Smooth muscle cell (in vitro differentiated cells): Measurements from ENCODE around the gene ZNF536. TPM values are rescaled to one million over a fixed set of nuclear protein-coding genes. Genes with fewer than 3 reads are reported as not detected.

Experiments
- DNase-seq: peaks from one replicate; lab custom pipeline; 2025; ENCODE audit not compliant: unreplicated experiment; lab: John Stamatoyannopoulos, UW
- H2AFZ ChIP-seq: fragments of 200-600 bp; sonication (generic); 2 replicates; pipeline ENCODE4 v1.6.0; 2016; ENCODE audit warnings: antibody characterized with exemption, low read depth, mild to moderate bottlenecking
- H3F3A ChIP-seq: fragments of 200-600 bp; sonication (generic); 2 replicates; pipeline ENCODE4 v1.6.0; 2017; ENCODE audit warnings: antibody characterized with exemption, low read depth
- H3K27ac ChIP-seq: fragments of 200-600 bp; sonication (generic); 2 replicates; pipeline ENCODE4 v1.5.1; 2016; ENCODE audit warnings: low read depth, mild to moderate bottlenecking
- H3K27me3 ChIP-seq: fragments of 200-600 bp; sonication (generic); 2 replicates; pipeline ENCODE4 v1.6.1; 2016; ENCODE audit warnings: low read depth, mild to moderate bottlenecking
- H3K36me3 ChIP-seq: fragments of 200-600 bp; sonication (generic); 2 replicates; pipeline ENCODE4 v1.5.1; 2016; ENCODE audit warnings: low read depth
- H3K4me1 ChIP-seq: fragments of 200-600 bp; sonication (generic); 2 replicates; pipeline ENCODE4 v1.5.1; 2016; ENCODE audit warnings: low read depth
- H3K4me2 ChIP-seq: fragments of 200-600 bp; sonication (generic); 2 replicates; pipeline ENCODE4 v1.6.0; 2016; ENCODE audit warnings: mild to moderate bottlenecking
- H3K4me3 ChIP-seq: fragments of 200-600 bp; sonication (generic); 2 replicates; pipeline ENCODE4 v1.5.1; 2016; ENCODE audit warnings: mild to moderate bottlenecking
- H3K79me2 ChIP-seq: fragments of 200-600 bp; sonication (generic); 2 replicates; pipeline ENCODE4 v1.6.0; 2016; ENCODE audit warnings: low read depth, mild to moderate bottlenecking
- H3K9ac ChIP-seq: fragments of 200-600 bp; sonication (generic); 2 replicates; pipeline ENCODE4 v1.6.0; 2016; ENCODE audit warnings: low read depth
- H3K9me3 ChIP-seq: fragments of 200-600 bp; sonication (generic); replicated peaks from 2 replicates; pipeline ENCODE4 v1.5.1; 2016; ENCODE audit warnings: low read depth
- H4K20me1 ChIP-seq: fragments of 200-600 bp; sonication (generic); 2 replicates; pipeline ENCODE4 v1.6.0; 2016; ENCODE audit warnings: low read depth
- WGBS: methylation state at CpG from one replicate; pipeline ENCODE4 v1.1.7; 2016; ENCODE audit warnings: low lambda C conversion rate; 5-methylcytosine and 5-hydroxymethylcytosine counted together
- polyA plus RNA-seq: library from polyadenylated mRNA; unstranded; fragments of >200 nt; fragmentation: Nextera tagmentation; extraction: Ambion mirVana; gene quantifications from 2 replicates; pipeline ENCODE4 v1.2.1, GENCODE V29; 2016
- total RNA-seq: library from RNA; depleted of rRNA; stranded (reverse); fragments of >200 nt; gene quantifications from 2 replicates; pipeline ENCODE4 v1.2.3, GENCODE V29; 2014
- TF ChIP-seq, protein P1 (sequence below): fragments of 200-600 bp; sonication (generic); IDR thresholded peaks from 2 replicates; pipeline ENCODE4 v1.5.1; 2017; ENCODE audit warnings: borderline replicate concordance, mild to moderate bottlenecking, antibody characterized with exemption; ENCODE audit not compliant: insufficient read depth, poor library complexity, severe bottlenecking

The ZNF536 gene
- total and polyA plus RNA-seq, 2 experiments from 2014 or later, result not detected

DNA sequence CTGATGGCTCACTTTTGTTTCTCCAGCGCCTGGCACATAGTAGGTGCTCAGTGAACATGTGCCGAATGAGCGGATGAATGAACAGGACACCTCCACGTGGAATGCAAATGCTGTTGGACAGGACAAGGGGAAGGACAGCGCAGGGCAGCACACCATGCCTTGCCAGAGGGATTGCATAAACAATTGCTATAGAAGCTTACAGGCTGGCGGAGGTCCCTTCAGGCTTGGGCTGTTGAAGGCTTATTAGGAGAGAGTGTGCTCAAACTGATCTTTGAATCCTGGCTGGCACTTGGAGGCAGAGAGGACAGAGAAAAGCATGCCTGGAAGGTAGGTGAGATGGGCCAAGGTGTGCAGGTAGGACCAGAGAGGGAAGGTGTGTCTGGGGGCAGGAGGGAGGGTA, 35.9 kb upstream of the ZNF536 start:
- no peak overlapping the region for H3K9ac ChIP-seq
- no peaks in the 10 kb centered on the region for H3K9me3 ChIP-seq
- peaks cover under 1% of the 10 kb centered on the region for H3K4me1 ChIP-seq
- H2AFZ ChIP-seq, result no peak overlapping the region
- TF ChIP-seq, protein P1, sequence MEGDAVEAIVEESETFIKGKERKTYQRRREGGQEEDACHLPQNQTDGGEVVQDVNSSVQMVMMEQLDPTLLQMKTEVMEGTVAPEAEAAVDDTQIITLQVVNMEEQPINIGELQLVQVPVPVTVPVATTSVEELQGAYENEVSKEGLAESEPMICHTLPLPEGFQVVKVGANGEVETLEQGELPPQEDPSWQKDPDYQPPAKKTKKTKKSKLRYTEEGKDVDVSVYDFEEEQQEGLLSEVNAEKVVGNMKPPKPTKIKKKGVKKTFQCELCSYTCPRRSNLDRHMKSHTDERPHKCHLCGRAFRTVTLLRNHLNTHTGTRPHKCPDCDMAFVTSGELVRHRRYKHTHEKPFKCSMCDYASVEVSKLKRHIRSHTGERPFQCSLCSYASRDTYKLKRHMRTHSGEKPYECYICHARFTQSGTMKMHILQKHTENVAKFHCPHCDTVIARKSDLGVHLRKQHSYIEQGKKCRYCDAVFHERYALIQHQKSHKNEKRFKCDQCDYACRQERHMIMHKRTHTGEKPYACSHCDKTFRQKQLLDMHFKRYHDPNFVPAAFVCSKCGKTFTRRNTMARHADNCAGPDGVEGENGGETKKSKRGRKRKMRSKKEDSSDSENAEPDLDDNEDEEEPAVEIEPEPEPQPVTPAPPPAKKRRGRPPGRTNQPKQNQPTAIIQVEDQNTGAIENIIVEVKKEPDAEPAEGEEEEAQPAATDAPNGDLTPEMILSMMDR, result no peak
- no peaks in the 10 kb centered on the region for H3F3A ChIP-seq
- H3K79me2 ChIP-seq, result no peaks in the 10 kb centered on the region
- no peaks in the 10 kb centered on the region for H3K27me3 ChIP-seq
- H3K36me3 ChIP-seq, result no peaks in the 10 kb centered on the region
- H3K27ac ChIP-seq, result no peak overlapping the region
- H3K4me3 ChIP-seq, result no peak overlapping the region
- H3K4me2 ChIP-seq, result no peak overlapping the region
- H4K20me1 ChIP-seq, result no peaks in the 10 kb centered on the region
- DNase-seq, result no peak
- WGBS, result 91% methylated on average over 6 of the region's 6 CpGs

DNA sequence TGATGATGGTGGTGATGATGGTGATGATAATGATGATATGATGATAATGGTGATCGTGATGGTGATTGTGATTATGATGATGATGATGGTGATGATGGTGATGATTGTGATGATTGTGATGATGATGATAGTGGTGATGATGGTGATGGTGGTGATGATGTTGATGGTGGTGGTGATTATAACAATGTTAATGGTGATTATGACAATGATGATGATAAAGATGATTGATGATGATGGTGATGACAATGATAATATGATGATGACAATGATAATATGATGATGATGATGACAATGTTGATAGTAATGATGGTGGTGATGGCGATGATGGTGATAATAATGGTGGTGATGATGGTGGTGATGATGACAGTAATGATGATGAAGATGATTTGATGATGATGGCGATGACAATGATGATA, 34.1 kb upstream of the ZNF536 start:
- H3K79me2 ChIP-seq, result no peaks in the 10 kb centered on the region
- no peak overlapping the region for H3K4me2 ChIP-seq
- no peak for DNase-seq
- 90% methylated on average over 3 of the region's 3 CpGs for WGBS
- H3K4me3 ChIP-seq, result no peak overlapping the region
- H3K9me3 ChIP-seq, result no peaks in the 10 kb centered on the region
- no peak overlapping the region for H2AFZ ChIP-seq
- H3K4me1 ChIP-seq, result peaks cover 6% of the 10 kb centered on the region
- no peak overlapping the region for H3K27ac ChIP-seq
- no peaks in the 10 kb centered on the region for H4K20me1 ChIP-seq
- no peaks in the 10 kb centered on the region for H3K36me3 ChIP-seq
- H3F3A ChIP-seq, result no peaks in the 10 kb centered on the region
- no peaks in the 10 kb centered on the region for H3K27me3 ChIP-seq
- TF ChIP-seq, protein P1, result no peak
- H3K9ac ChIP-seq, result no peak overlapping the region

DNA sequence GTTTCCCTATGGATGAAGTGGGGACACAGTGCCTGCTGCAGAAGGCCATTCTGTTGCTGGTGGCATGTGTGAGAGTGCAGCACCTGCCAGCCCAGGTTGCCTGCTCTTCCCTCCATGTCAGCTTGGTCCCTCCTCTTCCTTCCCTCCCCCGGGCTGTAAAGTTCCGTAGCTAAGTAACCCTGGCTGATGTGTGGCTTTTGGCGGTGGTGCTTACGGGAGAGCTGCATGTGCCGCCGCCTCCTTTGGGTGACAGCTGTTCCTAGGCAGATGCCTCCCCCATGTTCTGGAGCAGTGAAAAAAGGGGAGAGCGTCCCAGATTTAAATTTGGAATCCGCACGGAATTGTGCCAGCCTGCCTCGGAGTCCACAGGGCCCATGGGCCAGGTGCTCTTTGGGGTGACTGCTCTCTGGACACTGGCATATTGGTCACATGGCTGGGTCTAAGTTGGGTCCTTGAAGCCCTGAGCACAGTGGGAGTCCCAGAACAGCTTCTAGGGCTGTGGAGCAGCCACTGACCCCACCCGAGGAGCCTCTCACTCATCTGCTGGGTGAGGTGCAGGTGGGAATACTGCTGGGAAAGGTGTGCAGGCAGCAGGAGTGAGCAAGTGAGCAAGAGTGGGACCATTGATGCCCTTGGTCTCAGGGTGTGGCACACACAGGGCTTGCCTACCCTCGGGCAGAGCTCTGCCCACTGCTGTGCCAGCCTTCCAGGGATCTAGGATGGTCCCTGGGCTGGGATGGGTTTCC, 33.1 kb upstream of the ZNF536 start:
- no peak overlapping the region for H3K9ac ChIP-seq
- DNase-seq, result no peak
- H3K4me1 ChIP-seq, result peaks cover 6% of the 10 kb centered on the region
- H3K9me3 ChIP-seq, result no peaks in the 10 kb centered on the region
- H3K4me3 ChIP-seq, result no peak overlapping the region
- H3K79me2 ChIP-seq, result no peaks in the 10 kb centered on the region
- H3K4me2 ChIP-seq, result no peak overlapping the region
- no peaks in the 10 kb centered on the region for H3K36me3 ChIP-seq
- no peaks in the 10 kb centered on the region for H4K20me1 ChIP-seq
- H3K27ac ChIP-seq, result no peak overlapping the region
- WGBS, result 89% methylated on average over 12 of the region's 12 CpGs
- no peak overlapping the region for H2AFZ ChIP-seq
- TF ChIP-seq, protein P1, result no peak
- H3F3A ChIP-seq, result no peaks in the 10 kb centered on the region
- no peaks in the 10 kb centered on the region for H3K27me3 ChIP-seq
